ENCODE results near the gene XK. TPM values are rescaled to one million over a fixed set of nuclear protein-coding genes. Genes with fewer than 3 reads are reported as not detected.

The XK gene
- total and polyA plus RNA-seq, 8 donors = 1.1 to 47.7 (median 13.9) TPM

- Histone ChIP-seq H3K4me3 (no peak overlapping the region), H3K27ac (no peak overlapping the region), H3K27me3 (no peaks in the 10 kb centered on the region), H3K36me3 (no peaks in the 10 kb centered on the region), H3K9me3 (no peaks in the 10 kb centered on the region), H3K4me1 (no peaks in the 10 kb centered on the region)
- intact Hi-C loops (cut with DNase I; ENCODE audit: low total_unique reads) = no loop called here
- no peak for DNase-seq
- TF ChIP-seq POLR2AphosphoS5 (IDR thresholded peaks at IDR 0.05) (no peak), CTCF (IDR thresholded peaks at IDR 0.05) (no peak), EP300 (IDR thresholded peaks at IDR 0.05) (no peak), POLR2A (IDR thresholded peaks at IDR 0.05) (no peak)
Observed at GRCh38 chrX:37776283-37776986, 90.8 kb downstream of the XK start.

- Histone ChIP-seq H3K4me1 (no peaks in the 10 kb centered on the region), H3K27me3 (no peaks in the 10 kb centered on the region), H3K4me3 (no peak overlapping the region), H3K27ac (no peak overlapping the region), H3K9me3 (no peaks in the 10 kb centered on the region), H3K36me3 (no peaks in the 10 kb centered on the region)
- 41 to 84% (median 68%) methylated on average over 2 of the region's 2 CpGs for WGBS, 5 donors
- no peak for DNase-seq
- intact Hi-C loops (cut with DNase I; ENCODE audit: low total_unique reads) = no loop called here
- TF ChIP-seq POLR2AphosphoS5 (IDR thresholded peaks at IDR 0.05) (no peak), EP300 (IDR thresholded peaks at IDR 0.05) (no peak), POLR2A (IDR thresholded peaks at IDR 0.05) (no peak), CTCF (IDR thresholded peaks at IDR 0.05) (no peak)
Observed at GRCh38 chrX:37776987-37777325, 91.4 kb downstream of the XK start.

DNA sequence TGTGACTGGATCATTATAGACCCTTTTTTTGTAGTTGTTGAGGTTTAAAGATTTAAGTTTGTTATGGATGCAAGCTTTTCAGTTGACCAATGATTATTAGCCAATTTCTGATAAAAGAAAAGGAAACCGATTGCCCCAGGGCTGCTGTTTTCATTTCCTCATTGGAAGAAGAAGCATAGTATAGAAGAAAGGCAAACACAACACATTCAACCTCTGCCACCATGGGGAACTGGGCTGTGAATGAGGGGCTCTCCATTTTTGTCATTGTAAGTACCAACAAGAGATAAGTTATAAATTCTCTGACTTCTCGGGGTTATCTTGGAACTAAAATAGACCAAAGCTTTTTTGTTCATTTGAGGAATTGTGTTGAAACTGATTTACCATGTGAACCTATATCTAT is 94.3 kb downstream of the XK start, which contains the start of gene CYBB:
TSS of gene CYBB (plus strand) at position 203 of the 400 bp plus-strand sequence. CDS start at position 222, 19 bp downstream.
- no peaks in the 10 kb centered on the region for H3K36me3 ChIP-seq
- intact Hi-C loops (cut with DNase I; ENCODE audit: low total_unique reads) = no loop called here
- DNase-seq = no peak
- no peaks in the 10 kb centered on the region for H3K4me1 ChIP-seq
- no peak within 1 kb of the TSS for H3K27ac ChIP-seq
- no peaks in the 10 kb centered on the region for H3K9me3 ChIP-seq
- no peak within 1 kb of the TSS for H3K4me3 ChIP-seq
- no peak for TF ChIP-seq EP300 (IDR thresholded peaks at IDR 0.05)
- no peak for TF ChIP-seq POLR2AphosphoS5 (IDR thresholded peaks at IDR 0.05)
- TF ChIP-seq CTCF (IDR thresholded peaks at IDR 0.05) = no peak
- no peak for TF ChIP-seq POLR2A (IDR thresholded peaks at IDR 0.05)
- no peaks in the 10 kb centered on the region for H3K27me3 ChIP-seq
- WGBS, 5 donors = 57 to 68% (median 65%) methylated on average over 2 of the region's 2 CpGs

DNA sequence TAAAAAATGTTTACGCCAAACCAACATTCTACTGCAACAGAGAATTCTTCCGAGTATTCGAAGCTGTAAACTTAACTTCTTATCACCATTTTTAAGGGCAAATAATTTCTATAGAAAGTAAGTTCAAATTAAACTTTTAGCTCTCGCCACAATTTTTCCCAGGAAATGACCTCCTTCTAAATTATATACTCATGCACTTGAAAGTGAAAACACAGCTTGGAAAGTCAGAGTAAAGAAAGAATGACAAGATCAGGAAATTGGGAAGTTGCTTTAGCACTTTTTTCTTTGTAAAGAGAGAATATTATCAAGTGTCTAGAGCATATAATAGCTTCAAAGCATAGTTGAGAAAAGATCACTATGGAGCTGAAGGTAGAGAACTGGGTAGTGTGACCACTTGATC is 95.5 kb downstream of the XK start:
- 82 to 92% (median 87%) methylated on average over 4 of the region's 4 CpGs for WGBS, 5 donors
- intact Hi-C loops (cut with DNase I; ENCODE audit: low total_unique reads) = no loop called here
- no peaks in the 10 kb centered on the region for H3K9me3 ChIP-seq
- no peak for DNase-seq
- no peak overlapping the region for H3K27ac ChIP-seq
- H3K27me3 ChIP-seq = no peaks in the 10 kb centered on the region
- no peak overlapping the region for H3K4me3 ChIP-seq
- no peaks in the 10 kb centered on the region for H3K36me3 ChIP-seq
- H3K4me1 ChIP-seq = no peaks in the 10 kb centered on the region
- no peak for TF ChIP-seq POLR2AphosphoS5 (IDR thresholded peaks at IDR 0.05)
- no peak for TF ChIP-seq EP300 (IDR thresholded peaks at IDR 0.05)

Other genes starting within 250 kb of the XK start
- gene LANCL3, start 114.1 kb upstream of the XK start, total RNA-seq = 1 to 10 TPM in 3 of 5 donors, under 1 TPM in 2; 0.58 to 5.3 (median 3.1) TPM
- gene LANCL3, start 114.1 kb upstream of the XK start, polyA plus RNA-seq = 1 to 10 TPM in 1 of 3 donors, under 1 TPM in 2; 0.30 to 1.8 (median 0.31) TPM
- gene CYBB, start 94.3 kb downstream of the XK start, total RNA-seq = 10 to 100 TPM in 1 of 5 donors, 1 to 10 TPM in 3, under 1 TPM in 1; 0.58 to 24.4 (median 3.1) TPM
- 1 to 10 TPM; 1.7 to 4.7 (median 3.8) TPM for gene CYBB, start 94.3 kb downstream of the XK start, polyA plus RNA-seq
- gene DYNLT3, start 161.8 kb downstream of the XK start, total RNA-seq = 10 to 100 TPM in 4 of 5 donors, 1 to 10 TPM in 1; 8.2 to 47.0 (median 14.7) TPM
- 10 to 100 TPM; 20.6 to 41.2 (median 35.5) TPM for gene DYNLT3, start 161.8 kb downstream of the XK start, polyA plus RNA-seq

All from stomach (tissue), 9 donors.